Subcutaneous abdominal adipose tissue (tissue), 5 donors: ENCODE measurements around the gene OMA1.
"Not testable (repeated sequence)": the region's sequence is repeated elsewhere in the genome, so short reads cannot be mapped to it uniquely, and the experiment has no call there.

ENCODE experiments used
- H3K27ac ChIP-seq: one replicate; pipeline ENCODE4 v1.7.0; 2013; ENCODE audit warnings: low read depth, mild to moderate bottlenecking, inconsistent platforms, low read length, moderate library complexity
- H3K27me3 ChIP-seq, 5 donors: one replicate each; pipeline ENCODE4 v1.7.0; 2013; ENCODE audit warnings: low read length in 5 of 5, inconsistent platforms in 1 of 5; ENCODE audit not compliant: control insufficient read depth in 5 of 5, insufficient read depth in 4 of 5
- H3K36me3 ChIP-seq, 5 donors: one replicate each; pipeline ENCODE4 v1.7.0; 2013; ENCODE audit warnings: low read length in 5 of 5; ENCODE audit not compliant: control insufficient read depth in 5 of 5, insufficient read depth in 5 of 5
- H3K4me1 ChIP-seq, 5 donors: one replicate each; pipeline ENCODE4 v1.7.0; 2013; ENCODE audit warnings: low read length in 5 of 5, mild to moderate bottlenecking in 3 of 5, moderate library complexity in 1 of 5; ENCODE audit not compliant: control insufficient read depth in 5 of 5, insufficient read depth in 5 of 5
- H3K4me3 ChIP-seq, 5 donors: one replicate each; pipeline ENCODE4 v1.7.0; 2013; ENCODE audit warnings: low read length in 5 of 5, low read depth in 1 of 5
- H3K9ac ChIP-seq, 5 donors: one replicate each; pipeline ENCODE4 v1.7.0; 2013; ENCODE audit warnings: low read length in 5 of 5, mild to moderate bottlenecking in 4 of 5, moderate library complexity in 3 of 5
- H3K9me3 ChIP-seq, 5 donors: one replicate each; pipeline ENCODE4 v1.7.0; 2013; ENCODE audit warnings: low read length in 5 of 5; ENCODE audit not compliant: control insufficient read depth in 5 of 5
- donor health status: healthy.
- donor health status: healthy.
- donor health status: healthy.
- donor health status: healthy.
- donor health status: healthy.

OMA1 gene

GRCh38 chr1:58500043-58500442 is 46.5 kb downstream of the OMA1 start:
- H3K27ac ChIP-seq, result no peak overlapping the region
- H3K27me3 ChIP-seq, result no peaks in the 10 kb centered on the region
- peak overlapping the region in 1 of 5 donors; percentile 59 for H3K9ac ChIP-seq
- peaks cover 2 to 19% (median 13%) of the 10 kb centered on the region in 5 donors for H3K36me3 ChIP-seq
- peaks cover 0 to 5% (median 2%) of the 10 kb centered on the region in 5 donors for H3K4me1 ChIP-seq
- no peak overlapping the region for H3K4me3 ChIP-seq
- no peaks in the 10 kb centered on the region for H3K9me3 ChIP-seq

- Histone ChIP-seq H3K9ac (no peak overlapping the region), H3K9me3 (no peaks in the 10 kb centered on the region), H3K4me1 (peaks cover 0 to 5% (median 2%) of the 10 kb centered on the region in 5 donors), H3K27ac (no peak overlapping the region), H3K27me3 (no peaks in the 10 kb centered on the region), H3K4me3 (no peak overlapping the region), H3K36me3 (peaks cover 2 to 7% (median 5%) of the 10 kb centered on the region in 5 donors)
Measured at GRCh38 chr1:58497499-58497898, 49.0 kb downstream of the OMA1 start.

- no peaks in the 10 kb centered on the region for H3K9me3 ChIP-seq
Measured at GRCh38 chr1:58496042-58496441, 50.5 kb downstream of the OMA1 start.

GRCh38 chr1:58488914-58489313 is 57.6 kb downstream of the OMA1 start:
- H3K4me1 ChIP-seq, H3K27me3 ChIP-seq, H3K4me3 ChIP-seq, H3K27ac ChIP-seq, H3K36me3 ChIP-seq, H3K9ac ChIP-seq, H3K9me3 ChIP-seq: not testable (repeated sequence)

More at GRCh38 chr1:58496042-58496441, 50.5 kb downstream of the OMA1 start:
- peaks cover 0 to 5% (median 2%) of the 10 kb centered on the region in 5 donors for H3K4me1 ChIP-seq
- H3K36me3 ChIP-seq, result peaks cover 0 to 5% (median 2%) of the 10 kb centered on the region in 5 donors
- H3K27ac ChIP-seq, result no peak overlapping the region
- no peak overlapping the region for H3K4me3 ChIP-seq
- H3K27me3 ChIP-seq, result no peaks in the 10 kb centered on the region
- no peak overlapping the region for H3K9ac ChIP-seq

GRCh38 chr1:58487002-58487401 is 59.5 kb downstream of the OMA1 start:
- Histone ChIP-seq H3K9me3 (no peaks in the 10 kb centered on the region), H3K9ac (no peak overlapping the region), H3K4me3 (no peak overlapping the region), H3K4me1 (no peaks in the 10 kb centered on the region), H3K27me3 (no peaks in the 10 kb centered on the region), H3K36me3 (peaks cover 0 to 6% (median 0%) of the 10 kb centered on the region in 5 donors), H3K27ac (no peak overlapping the region)

GRCh38 chr1:58481962-58482361 is 64.6 kb downstream of the OMA1 start:
- H3K27me3 ChIP-seq, result no peaks in the 10 kb centered on the region
- peaks cover 0 to 6% (median 0%) of the 10 kb centered on the region in 5 donors for H3K36me3 ChIP-seq
- no peak overlapping the region for H3K9ac ChIP-seq
- H3K9me3 ChIP-seq, result no peaks in the 10 kb centered on the region
- no peak overlapping the region for H3K27ac ChIP-seq
- no peak overlapping the region for H3K4me3 ChIP-seq
- peaks cover 0 to 6% (median 0%) of the 10 kb centered on the region in 5 donors for H3K4me1 ChIP-seq

- H3K4me3 ChIP-seq, result no peak overlapping the region
- H3K9ac ChIP-seq, result no peak overlapping the region
- peaks cover 0 to 7% (median 0%) of the 10 kb centered on the region in 5 donors for H3K36me3 ChIP-seq
- no peak overlapping the region for H3K27ac ChIP-seq
- H3K9me3 ChIP-seq, result no peaks in the 10 kb centered on the region
- H3K4me1 ChIP-seq, result peaks cover 0 to 6% (median 0%) of the 10 kb centered on the region in 5 donors
- no peaks in the 10 kb centered on the region for H3K27me3 ChIP-seq
Measured at GRCh38 chr1:58480191-58480590, 66.3 kb downstream of the OMA1 start.

- Histone ChIP-seq H3K4me1 (peaks cover 0 to 6% (median 0%) of the 10 kb centered on the region in 5 donors), H3K36me3 (peaks cover 0 to 7% (median 0%) of the 10 kb centered on the region in 5 donors)
Measured at GRCh38 chr1:58477390-58477789, 69.1 kb downstream of the OMA1 start.

GRCh38 chr1:58476179-58476578 is 70.3 kb downstream of the OMA1 start:
- Histone ChIP-seq H3K9ac (no peak overlapping the region), H3K27ac (no peak overlapping the region), H3K9me3 (no peaks in the 10 kb centered on the region), H3K36me3 (peaks cover 0 to 7% (median 0%) of the 10 kb centered on the region in 5 donors), H3K4me1 (peaks cover 0 to 6% (median 0%) of the 10 kb centered on the region in 5 donors), H3K27me3 (no peaks in the 10 kb centered on the region), H3K4me3 (no peak overlapping the region)

More at GRCh38 chr1:58477390-58477789, 69.1 kb downstream of the OMA1 start:
- Histone ChIP-seq H3K9me3 (no peaks in the 10 kb centered on the region), H3K27ac (no peak overlapping the region), H3K27me3 (no peaks in the 10 kb centered on the region), H3K4me3 (no peak overlapping the region), H3K9ac (no peak overlapping the region)

GRCh38 chr1:58469476-58469875 is 77.0 kb downstream of the OMA1 start:
- Histone ChIP-seq H3K27me3 (no peaks in the 10 kb centered on the region), H3K36me3 (peaks cover 0 to 8% (median 3%) of the 10 kb centered on the region in 5 donors), H3K9me3 (no peaks in the 10 kb centered on the region), H3K4me3 (no peak overlapping the region), H3K27ac (no peak overlapping the region), H3K9ac (no peak overlapping the region), H3K4me1 (no peaks in the 10 kb centered on the region)
